Measurements from ENCODE around the gene XRCC4. TPM values are rescaled to one million over a fixed set of nuclear protein-coding genes. Genes with fewer than 3 reads are reported as not detected.

Gene XRCC4
- total RNA-seq, 2 experiments from 2014 or later: 9.9 to 10.8 TPM

DNA sequence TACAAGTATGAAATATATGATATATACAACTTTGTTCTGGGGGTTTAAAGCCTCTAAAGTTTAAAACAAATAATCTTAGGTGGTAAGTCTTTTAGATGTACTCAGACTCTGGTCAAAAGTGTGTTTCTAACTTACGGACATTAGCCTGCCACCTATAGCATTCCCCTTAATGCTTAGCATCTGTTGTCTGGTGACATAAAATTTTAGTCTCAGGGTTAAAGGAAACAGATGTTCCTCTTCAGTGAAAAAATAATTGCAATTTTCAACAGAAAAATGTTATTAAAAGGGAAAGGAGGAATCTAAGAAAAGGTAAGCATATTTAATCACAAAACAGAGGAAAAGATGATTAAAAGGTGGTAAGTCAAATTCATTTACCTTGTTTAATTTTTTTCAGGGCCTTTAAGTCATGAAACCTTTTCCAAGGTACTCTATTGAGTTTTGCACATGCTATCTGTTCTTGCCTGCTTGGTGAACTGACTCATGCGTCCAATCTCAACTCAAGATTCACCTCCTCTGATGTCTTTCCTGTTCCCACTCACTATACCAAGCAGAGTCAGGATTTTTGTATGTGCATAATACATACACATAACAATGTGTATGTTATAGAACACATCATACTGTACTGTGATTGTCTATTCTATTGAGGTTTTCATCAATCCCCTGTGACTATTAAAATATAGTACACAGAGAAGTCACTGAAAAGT lies 8.1 kb upstream of the XRCC4 start:
- ChIA-PET POLR2A (no interaction called here), CTCF (no interaction called here)

DNA sequence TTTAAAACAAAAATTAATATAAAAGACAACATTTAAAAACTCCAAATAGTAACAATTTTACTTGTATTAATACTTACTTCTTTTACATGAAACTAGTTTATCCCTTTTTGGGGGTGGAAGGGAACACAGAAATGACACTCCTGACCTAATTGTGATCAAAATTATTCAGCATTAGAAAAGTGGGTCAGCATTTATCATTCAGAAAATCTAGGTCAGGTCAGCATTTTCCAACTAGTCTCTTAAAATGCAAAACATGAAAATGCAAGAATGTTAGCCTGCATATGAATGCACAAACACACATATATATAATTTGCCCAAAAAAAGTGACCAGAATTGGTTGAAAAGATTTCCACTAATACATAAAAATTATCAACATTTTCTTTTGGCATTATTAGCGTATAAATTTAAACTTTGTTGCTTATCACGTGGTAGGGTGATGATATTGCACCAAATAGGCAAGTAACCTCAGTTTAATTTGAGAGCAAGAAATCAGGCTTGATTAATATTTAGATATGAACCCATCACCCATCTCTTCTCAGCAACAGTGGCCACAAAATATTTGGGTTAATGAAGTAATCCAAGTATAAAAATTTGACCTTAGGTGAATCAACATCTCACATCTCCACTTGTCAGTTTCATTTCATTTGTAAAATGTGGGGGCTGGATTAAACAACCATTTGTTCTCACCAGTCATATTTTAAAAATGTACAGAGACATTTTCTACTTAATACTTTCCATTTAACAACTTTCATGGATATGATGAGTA lies 5.9 kb upstream of the XRCC4 start:
- CTCF ChIA-PET: no interaction called here
- POLR2A ChIA-PET: no interaction called here

DNA sequence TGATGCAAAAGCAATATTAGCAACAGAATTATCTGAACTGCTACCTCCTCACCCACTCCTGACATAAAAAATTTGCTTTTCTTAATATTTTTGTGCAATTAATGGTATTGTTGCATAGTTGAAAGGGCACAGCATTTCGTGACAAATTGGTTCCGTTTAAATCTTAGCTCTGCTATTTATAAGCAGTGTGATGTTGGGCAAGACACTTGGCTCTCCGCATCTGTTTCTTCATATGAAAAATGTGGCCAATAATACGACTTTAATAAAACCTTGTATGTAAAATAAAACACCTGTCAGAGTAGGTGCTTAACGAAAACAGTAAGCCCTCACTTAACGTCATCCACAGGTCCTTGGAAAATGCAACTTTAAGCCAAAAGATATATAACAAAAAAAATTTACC lies 4.4 kb upstream of the XRCC4 start:
- ChIA-PET CTCF (no interaction called here), POLR2A (no interaction called here)

DNA sequence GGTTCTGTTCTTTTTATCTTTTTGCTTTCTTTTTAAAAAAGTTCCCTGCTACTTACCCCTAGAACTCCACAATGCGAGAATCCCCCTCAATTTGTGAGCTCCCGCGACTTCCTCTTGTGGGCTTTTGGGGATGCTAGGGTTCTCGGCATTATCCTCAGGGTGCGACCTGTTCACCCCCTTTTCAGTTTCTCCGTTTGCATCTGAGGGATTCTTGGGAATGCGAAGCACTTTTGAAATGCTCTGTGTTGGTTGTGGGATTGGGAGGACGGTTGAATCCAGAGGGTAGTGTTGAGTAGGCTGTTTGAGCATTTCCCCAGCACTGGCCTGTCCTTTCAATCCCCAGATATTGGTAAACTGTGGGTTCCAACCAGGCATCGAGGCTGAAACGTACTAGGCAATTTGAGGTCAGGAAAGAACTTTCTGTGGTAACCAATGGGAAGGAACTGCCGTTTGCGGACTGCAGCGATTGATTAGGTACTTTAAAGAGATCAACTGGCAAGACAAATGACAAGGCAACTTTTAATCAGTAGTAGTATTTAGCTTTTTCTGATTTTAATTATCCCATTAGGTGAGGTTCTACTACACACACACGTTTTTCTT lies 415 bp downstream of the XRCC4 start:
- ChIA-PET CTCF (no interaction called here), POLR2A (interaction anchor here (0.6 kb wide), 1 partner anchor 91 kb away, joined by 3 read pairs; no protein-coding TSS in a partner anchor)

DNA sequence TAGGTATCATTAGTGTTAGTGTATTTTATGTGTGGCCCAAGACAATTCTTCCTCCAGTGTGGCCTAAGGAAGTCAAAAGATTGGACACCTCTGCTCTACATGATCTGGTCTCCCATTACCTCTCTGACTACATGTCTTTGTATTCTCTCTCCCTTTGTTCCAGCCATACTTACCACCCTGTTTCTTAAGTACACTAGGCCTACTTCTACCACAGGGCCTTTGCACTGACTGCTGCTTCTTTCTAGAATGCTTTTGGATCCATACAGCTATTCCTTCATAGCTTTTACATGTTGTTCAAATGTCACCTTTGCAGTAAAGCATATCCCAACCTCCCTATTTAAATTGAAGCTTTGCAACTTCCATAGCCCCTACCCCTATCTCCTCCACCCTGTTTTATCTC lies 5.4 kb downstream of the XRCC4 start:
- POLR2A ChIA-PET: no interaction called here
- CTCF ChIA-PET: no interaction called here

DNA sequence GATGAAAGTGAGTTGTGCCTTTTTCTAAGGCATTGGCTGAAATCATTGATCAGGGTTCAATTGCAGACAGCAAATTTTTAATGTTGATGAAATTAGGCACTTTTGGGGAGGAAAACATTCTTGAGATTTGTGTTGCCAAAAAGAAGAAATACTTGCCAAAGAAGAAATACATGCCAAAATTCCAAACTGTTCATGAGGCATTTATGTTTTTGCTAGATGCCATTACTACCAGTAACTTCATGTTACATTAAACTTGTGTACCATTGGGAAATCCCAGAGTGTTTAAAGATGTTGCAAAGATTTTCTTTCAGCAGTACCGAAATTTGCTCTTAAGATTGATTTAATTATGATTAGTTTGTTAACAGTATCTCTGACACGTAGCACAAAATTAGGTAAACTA lies 7.0 kb downstream of the XRCC4 start:
- CTCF ChIA-PET: no interaction called here
- POLR2A ChIA-PET: no interaction called here

DNA sequence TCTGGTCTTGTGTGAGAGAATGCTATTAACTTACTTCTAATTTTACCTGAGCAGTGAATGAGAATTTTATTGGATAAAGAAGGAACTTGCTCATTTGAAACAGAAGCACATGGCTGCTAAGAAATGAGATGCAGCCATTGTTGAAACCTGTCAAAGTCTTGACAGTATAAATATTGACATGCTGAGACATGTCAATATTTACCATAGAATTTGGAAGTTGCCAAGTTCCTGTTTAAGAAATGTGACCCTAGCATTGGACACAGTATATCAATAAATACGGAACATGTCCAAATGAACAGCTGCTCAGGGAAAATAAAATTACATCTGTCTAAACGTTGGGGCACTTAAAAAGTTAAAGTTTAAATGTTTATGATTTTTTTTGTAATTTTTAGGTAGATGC lies 7.8 kb downstream of the XRCC4 start:
- CTCF ChIA-PET: no interaction called here
- POLR2A ChIA-PET: no interaction called here

DNA sequence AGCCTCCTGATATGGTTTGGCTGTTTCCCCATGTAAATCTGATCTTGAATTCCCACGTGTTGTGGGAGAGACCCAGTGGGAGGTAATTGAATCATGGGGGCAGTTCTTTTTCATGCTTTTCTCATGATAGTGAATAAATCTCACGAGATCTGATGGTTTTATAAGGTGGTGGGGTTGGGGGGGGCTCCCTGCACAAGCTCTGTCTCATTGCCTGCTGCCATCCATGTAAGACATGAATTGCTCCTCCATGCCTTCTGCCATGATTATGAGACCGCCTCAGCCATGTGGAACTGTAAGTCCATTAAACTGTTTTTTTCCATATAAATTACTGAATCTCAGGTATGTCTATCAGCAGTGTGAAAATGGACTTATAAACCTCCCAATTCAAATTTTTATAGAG lies 12.8 kb downstream of the XRCC4 start:
- ChIA-PET CTCF (no interaction called here), POLR2A (no interaction called here)

DNA sequence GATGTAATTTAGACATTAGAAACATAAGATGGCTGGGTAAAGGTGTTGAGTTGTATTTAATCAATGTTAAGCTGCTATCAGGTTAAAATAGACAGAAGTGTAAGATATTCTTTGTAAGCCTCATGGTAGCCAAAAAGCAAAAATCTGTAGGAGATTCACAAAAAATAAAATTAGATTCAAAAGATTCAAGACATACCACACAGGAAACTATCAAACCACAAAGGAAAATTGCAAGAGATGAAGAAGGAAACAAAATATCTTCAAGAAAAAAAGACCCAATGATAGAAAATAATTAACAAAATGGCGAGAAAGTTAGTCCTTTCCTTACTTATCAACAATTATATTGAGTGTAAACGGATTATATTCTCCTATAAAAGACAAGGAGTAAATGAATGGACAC lies 15.3 kb downstream of the XRCC4 start:
- ChIA-PET POLR2A (no interaction called here), CTCF (no interaction called here)

DNA sequence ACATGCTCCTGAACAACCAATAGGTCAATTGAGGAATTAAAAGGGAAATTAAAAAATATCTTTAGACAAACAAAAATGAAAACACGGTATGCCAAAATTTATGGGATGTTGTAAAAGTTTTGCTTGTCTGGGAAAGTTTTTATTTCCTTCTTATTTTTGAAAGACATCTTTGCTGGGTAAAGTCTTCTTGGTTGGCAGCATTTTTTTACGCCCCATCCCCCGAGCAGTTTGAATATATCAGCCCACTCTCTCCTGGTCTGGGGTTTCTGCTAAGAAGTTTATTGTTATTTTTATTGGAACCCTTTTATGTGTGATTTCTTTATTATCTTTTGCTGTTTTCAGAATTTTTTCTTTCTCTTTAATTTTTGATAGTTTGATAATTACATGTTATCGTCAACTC lies 16.3 kb downstream of the XRCC4 start:
- ChIA-PET POLR2A (no interaction called here), CTCF (no interaction called here)

DNA sequence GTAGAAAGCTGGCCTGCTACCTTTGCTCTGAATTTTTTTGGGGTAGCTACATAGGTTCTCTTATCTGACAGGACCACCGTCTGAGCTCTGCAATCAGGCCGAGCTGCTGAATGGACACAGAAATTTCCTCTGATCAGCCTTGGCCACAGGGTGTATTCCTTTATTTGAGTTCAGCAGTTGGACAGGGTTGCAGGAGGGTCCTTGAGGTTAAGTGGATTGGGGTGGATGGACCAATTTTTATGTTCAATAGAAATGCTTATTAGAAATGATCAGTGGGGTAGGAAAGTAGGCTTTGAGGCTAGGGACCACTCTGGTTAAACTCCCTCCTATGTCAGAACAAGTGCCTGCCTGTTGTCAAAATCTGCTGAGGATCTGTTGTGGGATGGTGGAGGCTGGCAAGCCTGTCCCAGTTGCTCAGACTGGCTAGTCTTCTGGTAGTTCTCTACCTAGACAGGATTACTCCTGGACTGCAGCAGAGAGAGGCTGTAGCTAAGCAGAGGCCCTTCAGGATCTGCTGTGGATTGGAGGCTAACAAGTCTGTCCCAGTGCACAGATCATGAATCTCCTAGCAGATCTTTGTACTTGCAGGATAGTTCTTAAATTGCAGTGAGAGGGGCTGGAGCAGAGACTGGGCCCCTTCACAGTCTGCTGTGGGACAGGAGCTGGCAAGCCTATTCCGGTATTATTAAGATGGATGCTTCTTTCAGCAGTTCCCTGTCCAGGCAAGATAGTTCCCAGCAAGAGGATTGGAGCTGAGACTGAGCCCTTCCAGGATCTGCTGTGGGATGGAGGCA lies 18.0 kb downstream of the XRCC4 start:
- CTCF ChIA-PET: no interaction called here
- POLR2A ChIA-PET: no interaction called here

DNA sequence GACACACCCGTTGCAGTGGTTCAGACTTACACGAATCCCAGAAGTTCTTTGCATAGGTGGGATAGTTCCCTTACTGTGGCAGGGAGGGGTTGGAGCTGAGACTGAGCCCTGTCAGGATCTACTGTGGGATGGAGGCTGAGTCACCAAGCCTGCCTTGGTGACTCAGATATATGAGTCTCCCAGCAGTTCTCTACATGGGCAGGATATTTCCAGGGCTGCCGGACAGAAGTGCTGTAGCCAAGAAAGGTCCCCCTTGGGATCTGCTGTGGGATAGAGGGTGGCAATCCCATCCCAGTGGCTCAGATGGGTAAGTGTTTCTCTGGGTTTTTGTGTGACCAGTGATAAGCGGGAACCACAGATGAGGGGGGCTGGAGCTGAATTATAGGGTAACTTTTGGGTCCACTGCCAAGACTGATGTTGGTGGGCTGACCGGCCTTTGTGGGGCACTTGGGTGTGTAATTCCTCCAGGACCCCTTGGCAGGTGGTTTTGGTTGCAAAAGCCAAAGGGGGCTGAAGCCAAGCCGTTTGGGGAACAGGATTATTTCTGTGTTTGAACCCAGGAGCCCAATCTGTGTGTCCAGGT lies 18.7 kb downstream of the XRCC4 start:
- POLR2A ChIA-PET: no interaction called here

DNA sequence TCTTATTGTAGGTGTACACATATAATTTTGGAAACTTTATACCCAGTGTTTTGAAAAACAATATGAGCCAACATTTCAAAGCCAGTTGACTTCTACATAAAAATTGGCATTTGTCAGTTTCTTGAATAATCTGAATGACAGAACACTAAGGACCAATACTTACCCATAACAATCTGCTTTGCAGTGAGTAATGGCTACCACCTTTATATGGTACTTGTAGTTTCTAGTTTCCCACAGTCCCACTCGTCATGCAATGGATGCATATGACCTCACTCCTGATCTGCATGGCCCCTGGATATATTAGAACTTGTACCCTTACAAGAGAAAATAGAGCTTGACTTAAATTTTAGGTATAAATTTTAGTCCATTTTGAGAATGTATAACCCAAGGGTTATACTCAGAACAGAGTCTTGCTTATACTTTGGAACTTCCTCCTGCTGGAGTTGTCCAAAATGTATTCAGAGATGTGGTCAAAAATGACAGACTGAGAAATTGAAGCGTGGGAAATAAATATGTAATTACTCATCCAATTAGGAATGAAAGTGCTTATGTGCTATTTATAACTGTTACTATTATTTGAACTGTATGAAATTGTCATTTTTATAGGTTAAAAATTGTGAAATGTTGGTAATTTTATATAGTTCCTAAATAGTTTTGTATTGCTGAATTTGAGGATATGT lies 19.5 kb downstream of the XRCC4 start:
- ChIA-PET CTCF (no interaction called here), POLR2A (no interaction called here)

More for the DNA sequence above, 18.7 kb downstream of the XRCC4 start:
- CTCF ChIA-PET: interaction anchor here (0.5 kb wide), 1 partner anchor 24 kb away, joined by 4 read pairs; no protein-coding TSS in a partner anchor

DNA sequence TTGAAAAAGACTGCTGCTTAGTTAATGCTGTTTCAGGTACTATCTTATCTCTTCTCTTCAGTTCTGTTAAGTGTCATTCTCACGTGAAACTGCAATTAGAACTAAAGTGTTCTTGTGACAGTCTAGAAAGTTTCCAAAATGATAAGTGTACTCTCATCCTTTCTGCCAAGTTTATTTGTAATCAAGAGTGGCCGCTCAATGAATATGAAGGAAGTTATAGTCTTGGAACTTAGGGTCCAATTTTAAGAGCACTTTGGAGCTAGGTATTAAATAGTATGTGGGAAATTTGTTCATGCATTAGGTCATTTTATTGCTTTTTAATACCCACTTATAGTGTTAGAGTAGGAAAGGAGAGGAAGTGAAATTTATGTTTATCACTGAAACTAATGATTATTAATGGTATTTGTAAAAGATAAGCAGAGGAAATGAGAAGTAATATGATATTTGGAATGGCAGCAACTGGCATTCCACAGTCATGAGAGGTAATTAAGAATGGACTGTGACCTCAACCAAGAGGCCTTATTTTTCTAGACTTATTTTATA lies 20.4 kb downstream of the XRCC4 start:
- ChIA-PET POLR2A (no interaction called here), CTCF (no interaction called here)

DNA sequence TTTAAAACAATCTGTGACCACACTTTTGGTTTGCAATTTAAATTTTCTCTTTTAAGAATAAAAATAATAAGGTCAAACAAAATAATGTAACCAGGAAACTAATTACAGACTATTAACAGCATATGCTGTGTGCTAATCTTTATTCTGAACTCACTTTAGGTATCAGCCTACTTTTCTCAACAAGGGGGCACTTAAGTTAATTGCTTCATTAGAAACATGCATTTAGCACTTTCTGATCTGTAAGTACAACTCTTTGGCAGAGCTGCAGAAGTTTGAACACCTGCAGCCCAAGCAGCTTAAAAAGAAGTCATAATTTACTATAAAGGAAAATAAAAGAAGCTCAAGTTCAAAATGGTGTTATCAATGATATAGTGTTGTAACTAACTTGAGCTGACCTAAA lies 21.7 kb downstream of the XRCC4 start:
- CTCF ChIA-PET: no interaction called here

DNA sequence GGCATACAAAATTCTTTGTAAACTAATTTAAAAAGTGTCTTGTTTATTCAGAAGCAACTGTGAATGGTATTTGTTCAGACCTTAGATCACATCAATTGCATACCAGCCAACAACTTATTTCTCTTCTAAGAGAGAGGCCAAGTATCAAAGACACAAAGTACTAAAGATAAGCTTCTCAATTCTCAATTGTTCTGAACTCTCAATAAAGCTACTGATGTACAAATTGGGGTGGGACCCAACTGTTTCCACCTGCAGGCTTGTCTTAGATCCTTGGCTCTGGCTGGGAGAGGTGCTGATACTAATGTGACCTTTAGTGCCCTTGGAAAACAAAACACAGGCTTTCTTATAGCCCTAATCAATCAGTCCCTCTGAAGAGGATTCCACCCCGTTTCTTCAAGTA lies 22.1 kb downstream of the XRCC4 start:
- CTCF ChIA-PET: no interaction called here
- POLR2A ChIA-PET: no interaction called here

More for the DNA sequence above, 21.7 kb downstream of the XRCC4 start:
- POLR2A ChIA-PET: no interaction called here

DNA sequence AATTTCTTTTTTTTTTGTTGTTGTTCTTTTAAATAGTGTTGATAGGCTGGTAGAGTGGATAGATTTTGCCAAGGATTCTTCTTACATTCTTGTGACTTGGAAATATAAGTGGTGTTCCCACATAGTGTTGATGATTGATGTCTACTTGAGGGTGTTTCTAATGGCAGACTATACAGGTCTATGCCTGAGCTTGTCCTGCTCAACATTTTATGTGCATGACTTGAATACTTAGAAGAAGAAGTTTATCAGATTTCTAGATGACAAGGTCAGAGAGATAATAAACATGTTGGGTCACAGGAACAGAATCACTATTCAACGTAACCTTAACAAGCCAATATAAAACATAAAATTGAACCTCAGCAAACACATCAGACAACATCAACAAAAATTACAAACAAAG lies 24.2 kb downstream of the XRCC4 start:
- ChIA-PET POLR2A (no interaction called here), CTCF (no interaction called here)

DNA sequence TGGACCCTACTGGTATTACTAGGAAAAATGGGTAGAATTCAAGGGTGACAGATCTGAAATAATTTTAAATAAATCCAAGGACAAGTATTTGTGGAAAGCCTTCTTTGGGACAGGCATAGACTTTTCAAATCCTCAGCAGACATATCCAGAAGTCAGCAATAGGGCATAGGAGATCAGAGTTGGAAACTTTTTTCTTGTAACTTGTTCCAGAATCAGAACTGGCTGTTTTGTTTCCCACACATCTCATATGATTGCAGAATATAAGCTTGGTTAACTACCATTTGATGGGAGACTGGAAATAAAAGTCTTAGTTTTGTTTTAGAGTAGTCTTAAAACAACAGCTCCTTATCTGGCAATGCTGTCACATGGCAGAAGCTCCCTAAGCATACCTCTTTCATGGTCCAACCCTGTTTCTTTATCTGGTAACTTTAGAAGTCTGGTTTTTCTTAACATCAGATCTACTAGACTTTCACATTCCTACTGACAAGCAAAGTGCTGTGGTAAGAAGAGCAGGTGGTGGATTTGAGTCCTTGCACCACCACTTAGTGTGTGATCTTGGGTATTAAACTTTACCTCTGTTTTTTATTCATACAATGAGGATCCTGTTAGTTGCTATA lies 25.1 kb downstream of the XRCC4 start:
- ChIA-PET CTCF (no interaction called here), POLR2A (no interaction called here)

DNA sequence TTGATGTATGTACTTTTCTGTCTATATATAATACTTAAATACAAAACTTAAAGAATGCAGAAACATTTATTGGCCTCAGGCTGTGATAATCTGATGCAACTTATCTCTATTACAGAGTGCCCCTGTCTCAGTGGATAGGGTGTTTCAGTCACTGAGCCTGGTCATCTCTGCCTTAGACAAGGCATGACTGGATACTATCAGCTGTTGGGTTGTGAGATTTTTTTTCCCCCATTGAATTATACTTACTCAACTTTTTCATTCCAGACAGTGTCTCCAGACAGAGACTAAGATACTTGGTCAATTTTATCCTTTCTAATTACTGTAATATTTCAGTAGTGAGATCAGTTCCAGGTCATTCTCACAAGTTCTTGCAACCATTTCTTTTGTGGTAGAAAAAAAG lies 26.7 kb downstream of the XRCC4 start:
- CTCF ChIA-PET: no interaction called here
- POLR2A ChIA-PET: no interaction called here
